Muscle of arm (tissue), 14 donors: ENCODE data around the gene EXOSC7. TPM values are rescaled to one million over a fixed set of nuclear protein-coding genes. Genes with fewer than 3 reads are reported as not detected.
"Not testable (repeated sequence)": the region's sequence is repeated elsewhere in the genome, so short reads cannot be mapped to it uniquely, and the experiment has no call there.

Experiments
- DNase-seq: peaks from one replicate; pipeline ENCODE4 v3.0.0-alpha.2; 2013
- long read RNA-seq, 11 donors: transcript quantifications; one replicate each; lab custom pipeline, GENCODE V29; 2026
- polyA plus RNA-seq, 12 donors: library from polyadenylated mRNA; unstranded; fragments of 120-200 nt; gene quantifications; one replicate each; pipeline ENCODE4 v1.2.1, GENCODE V29; 2013; ENCODE audit not compliant: insufficient read length in 12 of 12

EXOSC7 gene
- polyA plus RNA-seq, result 10 to 100 TPM in 11 of 12 donors, not detected in 1; 32.3 to 85.6 (median 39.2) TPM
- long read RNA-seq, donor 1, transcript EXOSC7-201 (8 exons, 1,055 nt), result major isoform, 12 of 34 reads
- long read RNA-seq, donor 1, partial matches to known transcripts, result 13 of 34 reads
- long read RNA-seq, donor 1, other reads (novel, unspliced or antisense), result 0 of 34 reads
- long read RNA-seq, donor 2, transcript EXOSC7-201 (8 exons, 1,055 nt), result major isoform, 18 of 41 reads
- long read RNA-seq, donor 2, partial matches to known transcripts, result 18 of 41 reads
- long read RNA-seq, donor 2, other reads (novel, unspliced or antisense), result 0 of 41 reads
- long read RNA-seq, donor 3, transcript EXOSC7-201 (8 exons, 1,055 nt), result major isoform, 6 of 12 reads
- long read RNA-seq, donor 3, partial matches to known transcripts, result 0 of 12 reads
- long read RNA-seq, donor 3, other reads (novel, unspliced or antisense), result 0 of 12 reads
- long read RNA-seq, donor 4, transcript EXOSC7-201 (8 exons, 1,055 nt), result major isoform, 6 of 6 reads
- long read RNA-seq, donor 4, partial matches to known transcripts, result 0 of 6 reads
- long read RNA-seq, donor 4, other reads (novel, unspliced or antisense), result 0 of 6 reads
- long read RNA-seq, donor 5, transcript EXOSC7-201 (8 exons, 1,055 nt), result major isoform, 17 of 30 reads
- long read RNA-seq, donor 5, transcript EXOSC7-209 (3 exons, 1,647 nt), result minor isoform, 5 of 30 reads
- long read RNA-seq, donor 5, partial matches to known transcripts, result 5 of 30 reads
- long read RNA-seq, donor 5, other reads (novel, unspliced or antisense), result 0 of 30 reads
- long read RNA-seq, donor 6, transcript EXOSC7-201 (8 exons, 1,055 nt), result major isoform, 9 of 23 reads
- long read RNA-seq, donor 6, partial matches to known transcripts, result 13 of 23 reads
- long read RNA-seq, donor 6, other reads (novel, unspliced or antisense), result 0 of 23 reads
- long read RNA-seq, donor 7, transcript EXOSC7-201 (8 exons, 1,055 nt), result major isoform, 5 of 28 reads
- long read RNA-seq, donor 7, partial matches to known transcripts, result 18 of 28 reads
- long read RNA-seq, donor 7, other reads (novel, unspliced or antisense), result 0 of 28 reads
- long read RNA-seq, donor 8, transcript EXOSC7-201 (8 exons, 1,055 nt), result major isoform, 12 of 48 reads
- long read RNA-seq, donor 8, partial matches to known transcripts, result 15 of 48 reads
- long read RNA-seq, donor 8, other reads (novel, unspliced or antisense), result 17 of 48 reads
- long read RNA-seq, donor 9, transcript EXOSC7-201 (8 exons, 1,055 nt), result major isoform, 9 of 27 reads
- long read RNA-seq, donor 9, partial matches to known transcripts, result 16 of 27 reads
- long read RNA-seq, donor 9, other reads (novel, unspliced or antisense), result 0 of 27 reads
- long read RNA-seq, donor 10, transcript EXOSC7-201 (8 exons, 1,055 nt), result major isoform, 8 of 23 reads
- long read RNA-seq, donor 10, partial matches to known transcripts, result 9 of 23 reads
- long read RNA-seq, donor 10, other reads (novel, unspliced or antisense), result 0 of 23 reads
- long read RNA-seq, donor 11, transcript EXOSC7-201 (8 exons, 1,055 nt), result major isoform, 17 of 43 reads
- long read RNA-seq, donor 11, partial matches to known transcripts, result 22 of 43 reads
- long read RNA-seq, donor 11, other reads (novel, unspliced or antisense), result 0 of 43 reads

DNA sequence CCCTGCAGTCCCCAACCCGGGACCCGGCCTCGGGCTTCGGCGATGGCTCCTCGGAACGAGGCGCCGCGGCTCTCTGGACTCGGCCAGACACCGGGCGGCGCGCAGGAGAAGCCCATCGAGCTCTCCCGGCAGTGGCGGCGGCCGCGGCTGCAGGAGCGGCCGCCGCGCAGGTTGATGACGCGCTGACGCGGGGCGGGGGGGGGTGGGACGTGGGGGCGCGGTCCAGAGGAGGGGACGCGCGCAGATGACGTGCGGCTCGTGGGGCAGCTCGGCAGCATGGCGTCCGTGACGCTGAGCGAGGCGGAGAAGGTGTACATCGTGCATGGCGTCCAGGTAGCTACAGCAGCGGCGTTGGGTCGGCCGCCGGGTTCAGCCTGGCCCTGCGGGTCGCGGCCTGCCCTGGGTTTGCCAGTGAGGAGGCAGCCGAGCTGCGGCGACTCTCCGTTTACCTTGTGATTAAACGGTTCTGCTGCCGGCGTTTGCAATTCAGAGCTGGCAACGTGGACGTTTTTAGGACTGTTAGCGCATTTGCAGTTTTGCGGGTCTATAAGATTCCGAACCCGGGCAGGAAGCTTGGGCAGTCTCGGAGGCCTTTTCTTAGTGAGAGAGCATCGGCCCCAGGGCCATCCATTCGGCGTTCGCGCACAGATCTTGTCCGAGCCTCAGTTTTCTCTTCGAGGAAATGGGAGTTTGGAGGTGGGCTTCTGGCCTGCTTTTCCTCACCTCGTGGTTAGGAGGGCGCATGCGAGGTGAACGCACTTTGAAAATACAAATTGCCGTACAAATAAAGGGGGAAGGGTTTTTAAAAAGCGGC is at the start of gene EXOSC7, which contains the start of gene ZDHHC3:
Gene EXOSC7, plus strand, starts transcription at position 243 of the 814 bp plus-strand sequence. Its CDS starts 34 bp downstream, at position 277.
Gene ZDHHC3, minus strand, starts transcription at position 173 of the 814 bp plus-strand sequence. CDS start 16,738 bp downstream, outside the sequence.
- DNase-seq, result peak; percentile 91

DNA sequence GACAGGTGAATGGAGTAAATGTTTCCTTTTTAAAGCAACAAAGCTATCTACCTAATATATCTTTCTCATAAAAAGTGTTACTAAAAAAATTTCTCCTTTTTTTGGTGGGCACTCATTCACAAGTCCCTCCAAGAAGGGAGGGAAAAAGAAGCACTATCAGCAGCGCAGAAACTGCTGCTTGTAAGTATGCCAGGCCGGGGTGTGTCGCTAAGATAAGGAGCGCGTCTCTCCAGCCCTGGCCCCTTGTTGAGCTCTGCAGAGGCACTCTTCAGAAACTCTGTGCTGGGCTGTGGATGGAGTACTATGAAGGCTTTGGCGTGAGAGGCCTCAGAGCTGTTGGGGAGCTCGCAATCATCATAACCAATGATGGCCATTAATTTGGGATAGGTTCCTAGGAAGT is 49.1 kb upstream of the EXOSC7 start:
- no peak for DNase-seq

DNA sequence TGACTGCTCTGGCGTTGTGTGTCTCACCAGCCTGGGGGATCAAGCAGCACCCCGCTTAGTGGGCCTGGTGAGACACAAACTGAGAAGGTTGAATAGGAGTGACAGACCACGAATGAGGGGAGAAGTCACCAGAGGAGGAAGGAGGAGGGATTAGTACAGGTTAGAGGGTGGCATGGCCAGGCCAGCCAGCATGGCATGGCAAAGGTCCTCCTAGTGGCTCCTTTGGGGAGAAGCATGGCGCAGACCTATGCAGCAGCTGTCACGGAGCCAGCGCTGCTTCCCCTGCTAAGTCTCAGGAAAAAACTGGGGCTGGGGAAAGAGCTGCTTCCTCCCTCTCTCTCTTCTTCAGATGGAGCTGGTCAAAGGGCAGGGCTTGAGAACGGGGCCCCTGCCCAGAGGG is 48.7 kb upstream of the EXOSC7 start:
- DNase-seq, result no peak

DNA sequence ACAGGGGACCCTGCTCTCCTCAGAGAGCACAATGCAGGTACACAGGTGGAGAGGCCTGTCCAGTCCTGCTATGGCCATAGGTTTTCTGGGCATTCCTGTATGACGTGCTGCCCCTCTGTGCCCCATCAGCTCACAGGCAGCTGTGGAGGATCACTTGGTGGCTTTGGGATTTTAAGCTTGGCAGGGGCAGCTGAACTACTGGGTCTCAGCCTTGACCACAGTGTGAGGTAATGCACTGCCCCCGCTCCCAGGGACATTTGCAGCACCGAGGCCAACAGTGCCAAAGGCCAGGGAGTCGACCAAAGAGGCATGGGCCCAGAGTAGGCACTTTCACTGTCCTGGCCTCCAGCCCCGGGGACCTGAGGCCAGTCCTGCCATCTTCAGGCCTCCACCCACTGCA is 46.3 kb upstream of the EXOSC7 start:
- no peak for DNase-seq

DNA sequence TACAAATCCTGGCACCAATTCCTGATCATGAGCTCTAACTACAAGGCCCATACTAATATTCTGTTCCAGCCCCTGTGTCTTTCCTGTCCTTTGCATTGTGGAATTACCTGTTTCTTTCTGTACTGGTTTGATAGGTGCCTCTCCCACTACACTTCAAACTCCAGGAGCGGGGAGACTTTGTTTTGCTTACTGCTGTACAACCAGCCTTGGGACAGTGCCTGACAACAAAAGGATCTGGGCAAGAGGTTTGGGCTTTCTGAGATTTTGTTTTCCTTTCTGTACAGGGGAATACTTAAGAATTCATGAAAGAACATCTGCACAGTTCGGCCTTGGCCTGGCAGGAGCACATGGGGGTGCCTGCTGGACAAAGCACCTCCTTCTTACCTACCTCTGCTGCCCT is 45.1 kb upstream of the EXOSC7 start:
- DNase-seq, result no peak

DNA sequence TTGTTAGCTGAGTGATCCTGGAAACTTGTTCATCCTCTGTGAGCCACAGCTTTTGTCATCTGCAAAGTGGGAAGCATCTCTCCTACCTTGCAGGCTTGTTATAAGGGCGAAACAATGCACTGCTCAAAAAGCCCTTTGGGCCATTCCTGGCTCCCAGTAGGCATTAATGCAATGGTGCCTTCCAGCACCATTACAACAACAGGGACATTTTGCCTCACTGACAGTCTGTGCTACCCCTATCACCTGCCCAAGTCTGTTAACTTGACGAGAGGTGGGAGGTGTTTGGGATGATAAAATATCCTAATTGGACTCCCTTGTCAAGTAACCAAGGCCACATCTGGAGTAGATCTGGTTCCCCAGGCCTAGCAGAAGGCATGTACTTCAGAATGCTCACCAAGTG is 44.3 kb upstream of the EXOSC7 start:
- DNase-seq, result no peak

DNA sequence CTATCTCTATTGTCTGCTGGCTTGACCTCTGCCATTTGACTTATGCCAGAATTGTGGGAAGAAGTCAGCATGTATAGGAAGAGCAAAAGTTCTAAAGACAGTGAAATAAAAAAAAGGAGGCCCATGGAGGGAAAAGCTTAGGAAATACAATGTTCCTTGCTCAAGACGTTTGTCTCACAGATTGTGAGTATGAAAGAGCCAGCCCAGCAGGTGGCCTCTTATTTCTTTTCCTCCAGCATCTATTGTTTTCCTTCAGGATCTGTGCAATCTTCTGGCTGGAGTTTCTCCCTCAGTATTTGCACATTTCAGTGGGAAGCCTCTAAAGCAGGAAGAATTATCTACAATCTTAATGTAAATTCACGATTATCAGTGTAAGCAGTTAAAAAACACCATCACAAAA is 43.8 kb upstream of the EXOSC7 start:
- DNase-seq, result no peak

DNA sequence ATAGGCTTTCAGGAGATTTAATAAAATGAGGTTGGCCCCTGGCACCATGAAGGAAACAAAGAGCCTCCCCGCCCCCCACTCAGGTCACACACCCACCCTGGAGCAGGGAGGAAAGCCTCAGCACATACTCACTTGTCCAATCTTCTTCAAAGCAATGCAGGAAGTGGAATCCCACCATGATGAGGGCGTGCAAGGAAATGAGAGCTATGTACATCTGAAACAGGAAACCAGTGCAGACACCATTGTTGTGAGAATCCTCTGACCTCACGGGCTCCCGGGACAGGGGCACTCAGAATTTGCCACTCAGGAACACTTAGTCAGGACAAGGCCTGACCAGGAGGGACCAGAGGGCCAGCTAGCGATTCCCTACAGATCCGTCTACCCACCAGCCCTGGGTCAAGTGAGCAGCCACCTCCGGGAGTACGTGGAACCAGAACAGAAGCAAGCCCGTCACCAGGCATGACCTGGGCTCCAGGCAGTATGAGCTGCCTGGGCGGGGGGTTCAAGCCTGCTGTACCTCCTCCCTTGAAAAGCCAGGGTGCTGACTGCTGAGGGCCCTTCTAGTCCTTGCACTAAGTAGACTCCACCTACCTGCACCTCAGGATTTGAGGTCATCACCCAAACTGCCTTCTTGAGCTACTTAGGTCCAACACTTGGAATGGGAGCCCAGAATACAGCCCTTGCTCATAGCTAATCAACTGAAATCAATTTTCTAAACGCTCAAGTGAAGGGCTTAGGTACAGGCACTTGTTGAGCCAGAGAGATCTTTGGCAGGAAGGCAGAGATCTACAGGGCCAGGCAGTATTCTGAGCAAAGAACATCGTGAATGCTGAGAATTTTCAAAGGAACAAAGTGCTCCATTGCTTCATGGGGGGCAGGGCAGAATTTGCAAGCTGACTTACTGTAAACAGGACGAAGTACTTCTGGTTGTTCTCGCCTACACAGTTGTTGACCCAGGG is 42.8 kb upstream of the EXOSC7 start:
- no peak for DNase-seq

DNA sequence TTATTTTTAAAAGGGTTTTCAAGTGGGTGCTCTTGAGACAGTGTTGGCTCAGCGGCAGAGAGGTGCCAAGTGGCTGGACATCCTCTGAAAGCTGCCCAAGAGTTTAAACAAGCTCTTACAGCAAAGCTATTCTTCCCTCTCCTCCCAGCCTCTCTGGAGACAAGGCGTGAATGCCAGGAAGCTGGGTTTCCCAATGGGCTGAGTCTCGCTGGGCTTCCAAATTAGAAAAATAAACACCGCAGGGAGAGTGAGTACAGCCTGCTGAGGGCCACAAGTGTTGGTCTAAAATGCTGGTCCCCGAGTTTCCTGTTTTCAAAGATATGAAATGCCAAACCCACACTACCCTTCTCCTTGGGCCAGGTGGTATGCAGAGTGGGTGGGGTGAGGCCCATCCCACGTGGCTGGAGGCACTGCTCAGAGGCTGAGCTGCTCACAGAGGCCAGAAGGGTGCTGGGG is 36.4 kb upstream of the EXOSC7 start:
- no peak for DNase-seq

DNA sequence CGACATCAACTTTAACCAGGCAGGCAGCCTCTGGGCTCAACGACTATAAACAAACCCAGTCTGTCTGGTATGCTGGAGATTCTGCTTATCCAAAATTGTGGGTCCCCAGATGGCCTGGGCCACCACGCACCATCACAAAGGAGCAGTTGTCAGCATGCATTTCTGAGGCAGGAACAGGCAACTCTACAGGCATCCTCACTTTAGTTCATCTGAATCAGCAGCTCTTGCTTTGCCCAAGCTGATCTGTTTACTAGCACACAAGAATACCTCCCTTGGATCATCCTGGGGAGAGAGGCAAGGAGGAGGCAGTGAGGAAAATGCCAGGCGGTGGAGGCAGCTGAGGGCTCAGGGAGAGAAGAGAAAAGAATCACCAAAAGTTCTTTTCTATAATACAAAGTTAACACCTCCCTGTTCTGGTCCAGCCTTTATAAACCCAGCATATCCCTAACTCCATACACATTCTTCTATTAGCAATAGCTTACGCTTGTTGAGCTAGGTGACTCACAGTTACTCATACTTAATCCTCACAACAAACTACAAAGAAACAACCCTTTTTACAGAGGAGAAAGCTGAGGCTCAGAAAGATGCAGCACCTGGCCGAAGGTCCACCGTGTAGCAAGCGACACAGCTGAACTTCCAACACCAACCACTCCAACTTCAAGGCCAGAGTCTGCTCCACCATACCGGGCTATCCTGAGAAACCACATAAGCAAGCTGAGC is 33.7 kb upstream of the EXOSC7 start:
- DNase-seq, result no peak

DNA sequence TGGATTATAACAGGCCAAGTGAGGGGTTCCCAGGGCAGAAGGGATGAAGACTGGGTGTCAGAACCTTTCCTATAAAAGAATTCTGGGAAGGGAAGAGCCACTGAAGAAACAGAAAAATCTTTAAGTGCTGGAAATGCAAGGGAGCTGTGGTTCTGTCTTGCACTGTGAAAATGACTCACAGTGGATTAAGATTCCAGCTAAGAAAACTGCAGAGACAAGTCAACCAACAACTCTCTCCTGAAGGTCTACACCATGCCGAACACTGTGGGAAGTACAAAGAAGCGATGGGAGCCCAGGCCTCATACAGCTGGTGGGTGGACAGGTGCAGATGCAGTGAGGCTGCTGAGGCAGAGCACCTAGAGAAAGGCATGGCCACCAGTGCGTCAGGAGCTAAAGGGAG is 27.8 kb upstream of the EXOSC7 start:
- DNase-seq, result no peak

DNA sequence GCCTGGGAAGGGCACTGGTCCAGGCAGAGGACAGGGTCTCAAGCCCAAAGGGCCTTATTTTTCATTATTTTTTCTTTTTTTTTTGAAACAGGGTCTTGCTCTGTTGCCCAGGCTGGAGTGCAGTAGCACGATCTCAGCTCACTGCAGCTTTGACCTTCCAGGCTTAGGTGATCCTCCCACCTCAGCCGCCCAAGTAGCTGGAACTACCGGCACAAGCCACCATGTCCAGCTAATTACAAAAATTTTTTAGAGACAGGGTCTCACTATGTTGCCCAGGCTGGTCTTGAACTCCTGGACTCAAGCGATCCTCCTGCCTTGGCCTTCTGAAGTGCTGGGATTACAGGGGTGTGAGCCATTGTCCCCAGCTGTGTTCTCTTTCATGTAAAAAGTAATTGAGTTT is 26.3 kb upstream of the EXOSC7 start:
- DNase-seq, result not testable (repeated sequence)

DNA sequence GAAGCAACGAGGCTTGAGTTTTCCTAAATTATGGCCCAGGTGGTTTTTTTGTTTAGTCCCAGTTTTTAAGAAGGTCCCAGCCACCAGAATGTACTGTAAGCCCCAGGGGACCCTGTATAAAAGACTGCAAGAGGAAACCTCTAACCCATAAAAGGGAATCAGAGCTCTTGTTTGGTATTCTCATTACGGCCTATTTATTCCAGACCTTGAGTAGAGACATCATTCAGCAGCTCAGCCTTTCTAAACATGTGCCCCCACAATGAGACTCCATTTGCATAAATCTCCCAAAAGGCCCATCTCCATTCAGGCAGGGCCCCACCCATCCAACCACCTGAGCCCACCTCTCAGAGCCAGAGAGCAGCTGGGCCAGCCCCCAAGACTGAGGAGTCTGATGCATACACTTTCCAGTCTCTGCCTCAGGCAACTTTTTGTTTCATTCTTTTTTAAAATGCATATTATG is 25.7 kb upstream of the EXOSC7 start:
- no peak for DNase-seq

DNA sequence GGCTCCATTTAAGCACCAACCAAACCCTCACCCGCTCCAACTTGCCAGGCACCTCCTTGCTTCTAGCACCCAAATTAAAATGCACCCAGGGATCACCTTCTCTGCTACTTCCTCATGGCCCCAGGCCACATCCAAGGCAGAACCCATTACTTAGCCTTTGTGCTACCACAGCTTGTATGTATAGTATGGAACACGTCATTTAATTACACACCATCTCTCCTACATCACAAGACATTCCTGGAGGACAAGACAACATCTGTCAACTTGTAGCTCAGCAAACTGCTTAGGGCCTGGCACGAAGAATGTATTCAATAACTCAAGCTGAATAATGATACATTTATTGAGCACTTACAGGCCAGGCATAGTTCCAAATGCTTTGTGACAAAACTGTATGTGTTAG is 23.4 kb upstream of the EXOSC7 start:
- no peak for DNase-seq

DNA sequence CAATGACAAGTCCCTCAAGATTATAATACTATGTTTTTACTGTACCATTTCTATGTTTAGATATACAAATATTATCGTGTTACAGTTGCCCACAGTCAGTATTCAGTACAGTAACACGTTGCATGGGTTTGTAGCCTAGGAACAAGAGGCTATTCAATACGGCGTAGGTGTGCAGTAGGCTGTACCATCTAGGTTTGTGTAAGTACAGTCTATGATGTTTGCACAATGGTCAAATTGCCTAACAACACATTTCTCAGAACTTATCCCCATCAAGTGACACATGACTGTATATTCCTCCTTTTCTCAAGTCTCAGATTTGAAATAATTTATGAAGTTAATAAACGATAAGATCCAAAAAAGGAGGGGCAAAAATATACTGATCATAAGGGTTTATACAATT is 21.7 kb upstream of the EXOSC7 start:
- no peak for DNase-seq

DNA sequence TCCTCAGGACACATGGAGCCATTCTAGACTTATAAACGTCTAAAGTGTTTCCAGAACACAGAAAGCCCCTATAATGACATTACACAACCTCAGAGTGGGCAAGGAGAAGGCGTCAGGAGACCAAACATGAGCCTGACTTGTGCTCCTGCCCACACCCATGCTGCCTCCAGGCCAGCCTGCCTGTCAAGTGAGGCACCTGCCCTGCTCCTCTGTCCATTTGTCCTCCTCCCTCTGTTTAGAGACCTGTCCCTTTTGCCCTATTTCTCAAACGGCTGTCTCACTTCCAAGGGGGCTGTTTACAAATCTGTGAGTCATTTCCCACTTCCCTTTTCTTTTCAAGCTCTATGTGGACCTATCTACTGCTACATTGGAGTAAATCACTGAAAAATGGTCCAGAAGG is 21.1 kb upstream of the EXOSC7 start:
- no peak for DNase-seq

DNA sequence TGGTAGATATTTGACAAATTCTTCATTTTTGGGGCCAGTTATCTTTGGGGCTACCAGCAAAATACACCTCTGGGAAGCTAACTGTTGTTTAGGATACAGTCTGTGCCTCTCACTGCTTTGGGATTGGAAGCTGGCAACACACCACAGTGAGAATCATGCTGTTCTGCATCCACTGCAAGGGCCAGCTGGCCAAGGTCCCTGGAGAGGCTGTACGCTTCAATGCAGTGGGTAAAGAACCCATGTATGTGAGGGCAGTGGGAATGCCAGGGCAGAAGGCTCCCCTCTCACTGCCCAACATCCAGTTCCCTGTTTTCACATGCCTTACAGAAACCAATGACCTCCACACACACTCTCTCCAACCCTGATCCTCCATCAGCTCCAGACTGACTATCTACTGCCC is 20.1 kb upstream of the EXOSC7 start:
- no peak for DNase-seq

DNA sequence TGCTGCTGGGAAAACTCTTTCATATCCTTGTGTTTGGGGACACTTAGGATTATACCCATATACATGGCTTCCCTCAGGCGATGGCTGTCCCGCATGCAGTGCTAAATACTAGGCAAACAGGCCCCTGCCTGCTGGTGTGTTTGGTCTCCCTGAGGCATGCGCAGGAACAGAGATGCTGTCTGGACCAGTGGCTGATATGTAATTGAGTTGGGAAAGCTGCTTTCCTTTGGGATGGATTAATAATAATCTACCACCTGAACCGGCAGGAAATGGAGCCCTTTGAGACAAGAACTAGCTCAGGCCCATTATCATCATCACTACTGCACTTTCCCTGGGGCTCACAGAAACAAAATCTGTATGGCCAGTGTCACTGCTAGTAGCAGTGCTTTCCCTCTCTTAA is 18.1 kb upstream of the EXOSC7 start:
- no peak for DNase-seq
